ENCODE measurements around the gene TEX261.

TEX261 gene

GRCh38 chr2:70941701-70942100 lies 53.0 kb downstream of the TEX261 start:
- Histone ChIP-seq H3K9ac (ENCODE audit: low read depth, low read length) (no peak overlapping the region), H3K9me3 (ENCODE audit: insufficient read depth, low read length, severe bottlenecking) (no peaks in the 10 kb centered on the region), H3K36me3 (ENCODE audit: insufficient read depth, low read length) (no peaks in the 10 kb centered on the region), H3K4me3 (ENCODE audit: low read depth in 1 of 2, low read length in 2 of 2) (no peak overlapping the region), H2AFZ (ENCODE audit: low read depth, low read length) (no peak overlapping the region), H3K27ac (ENCODE audit: low read length) (no peak overlapping the region), H3K27me3 (ENCODE audit: insufficient read depth, low read length, poor library complexity) (no peaks in the 10 kb centered on the region), H4K20me1 (ENCODE audit: insufficient read depth, low read length) (no peaks in the 10 kb centered on the region), H3K4me2 (ENCODE audit: insufficient read depth, low read length) (no peak overlapping the region), H3K79me2 (ENCODE audit: insufficient read depth, low read length) (no peaks in the 10 kb centered on the region; the same call in 1 of the 2 replicates), H3K4me1 (ENCODE audit: insufficient read depth, low read length) (peaks cover 7% of the 10 kb centered on the region)
- DNase-seq, result no peak
- no peak for ATAC-seq (ENCODE audit: insufficient read depth, low read depth)
- TF ChIP-seq EZH2 (IDR thresholded peaks at IDR 0.05; ENCODE audit: borderline replicate concordance, low read depth, low read length, severe bottlenecking) (no peak), CTCF (IDR thresholded peaks at IDR 0.05; ENCODE audit: borderline replicate concordance, extremely low read depth, low read length, poor library complexity, severe bottlenecking) (no peak)

- no peak overlapping the region for H3K9ac ChIP-seq (ENCODE audit: low read depth, low read length)
- H3K9me3 ChIP-seq (ENCODE audit: insufficient read depth, low read length, severe bottlenecking), result no peaks in the 10 kb centered on the region
- H3K79me2 ChIP-seq (ENCODE audit: insufficient read depth, low read length), result no peaks in the 10 kb centered on the region
- no peaks in the 10 kb centered on the region for H3K27me3 ChIP-seq (ENCODE audit: insufficient read depth, low read length, poor library complexity)
- no peak overlapping the region for H2AFZ ChIP-seq (ENCODE audit: low read depth, low read length)
- H3K27ac ChIP-seq (ENCODE audit: low read length), result no peak overlapping the region
- TF ChIP-seq CTCF (IDR thresholded peaks at IDR 0.05; ENCODE audit: borderline replicate concordance, extremely low read depth, low read length, poor library complexity, severe bottlenecking), result no peak
- H3K36me3 ChIP-seq (ENCODE audit: insufficient read depth, low read length), result no peaks in the 10 kb centered on the region
- H4K20me1 ChIP-seq (ENCODE audit: insufficient read depth, low read length), result 0 out of 2 replicates have a peak, but pooled peaks cover 3% of the 10 kb centered on the region
- H3K4me3 ChIP-seq (ENCODE audit: low read depth in 1 of 2, low read length in 2 of 2), result no peak overlapping the region
- ATAC-seq (ENCODE audit: insufficient read depth, low read depth) (no peak), DNase-seq (no peak)
- peaks cover 2% of the 10 kb centered on the region; the same call in 1 of the 2 replicates for H3K4me1 ChIP-seq (ENCODE audit: insufficient read depth, low read length)
- H3K4me2 ChIP-seq (ENCODE audit: insufficient read depth, low read length), result no peak overlapping the region
Observed at GRCh38 chr2:70941186-70941585, 53.5 kb downstream of the TEX261 start.

- Histone ChIP-seq H3K4me2 (ENCODE audit: insufficient read depth, low read length) (no peak overlapping the region), H2AFZ (ENCODE audit: low read depth, low read length) (no peak overlapping the region), H3K9me3 (ENCODE audit: insufficient read depth, low read length, severe bottlenecking) (no peaks in the 10 kb centered on the region), H3K4me3 (ENCODE audit: low read depth in 1 of 2, low read length in 2 of 2) (no peak overlapping the region), H3K36me3 (ENCODE audit: insufficient read depth, low read length) (no peaks in the 10 kb centered on the region), H4K20me1 (ENCODE audit: insufficient read depth, low read length) (0 out of 2 replicates have a peak, but pooled peaks cover 3% of the 10 kb centered on the region), H3K4me1 (ENCODE audit: insufficient read depth, low read length) (no peaks in the 10 kb centered on the region), H3K27ac (ENCODE audit: low read length) (no peak overlapping the region), H3K79me2 (ENCODE audit: insufficient read depth, low read length) (no peaks in the 10 kb centered on the region), H3K27me3 (ENCODE audit: insufficient read depth, low read length, poor library complexity) (no peaks in the 10 kb centered on the region), H3K9ac (ENCODE audit: low read depth, low read length) (no peak overlapping the region)
- TF ChIP-seq CTCF (IDR thresholded peaks at IDR 0.05; ENCODE audit: borderline replicate concordance, extremely low read depth, low read length, poor library complexity, severe bottlenecking) (no peak), EZH2 (IDR thresholded peaks at IDR 0.05; ENCODE audit: borderline replicate concordance, low read depth, low read length, severe bottlenecking) (no peak)
- DNase-seq (no peak), ATAC-seq (ENCODE audit: insufficient read depth, low read depth) (no peak)
Observed at GRCh38 chr2:70939839-70940580, 54.7 kb downstream of the TEX261 start.
